MM.1S (cell line): Measurements from ENCODE around the gene CPA3.

Experiments
- DNase-seq: peaks from one replicate; pipeline ENCODE4 v3.0.0-alpha.2; 2015
- H2AFZ ChIP-seq: fragments of 300-600 bp; sonication (generic); 2 replicates; pipeline ENCODE4 v1.6.0; 2016; ENCODE audit warnings: antibody characterized with exemption, low read length
- H3F3A ChIP-seq: fragments of 300-600 bp; sonication (generic); 2 replicates; pipeline ENCODE4 v1.6.1; 2016; ENCODE audit warnings: mild to moderate bottlenecking, antibody characterized with exemption, low read length, moderate library complexity, mixed read lengths; ENCODE audit not compliant: insufficient read depth
- H3K27ac ChIP-seq: fragments of 300-600 bp; sonication (generic); 2 replicates; pipeline ENCODE4 v1.5.1; 2016; ENCODE audit warnings: mild to moderate bottlenecking, low read length
- H3K27me3 ChIP-seq: fragments of 300-600 bp; sonication (generic); replicated peaks from 2 replicates; pipeline ENCODE4 v1.6.0; 2016; ENCODE audit warnings: low read length; ENCODE audit not compliant: insufficient read depth
- H3K36me3 ChIP-seq: fragments of 300-600 bp; sonication (generic); replicated peaks from 2 replicates; pipeline ENCODE4 v1.6.1; 2016; ENCODE audit warnings: mild to moderate bottlenecking, low read length, mixed read lengths; ENCODE audit not compliant: insufficient read depth
- H3K4me1 ChIP-seq: fragments of 300-600 bp; sonication (generic); 2 replicates; pipeline ENCODE4 v1.6.1; 2016; ENCODE audit warnings: low read length, mixed read lengths
- H3K4me2 ChIP-seq: fragments of 300-600 bp; sonication (generic); 2 replicates; pipeline ENCODE4 v1.6.0; 2016; ENCODE audit warnings: low read depth, low read length
- H3K4me3 ChIP-seq: fragments of 300-600 bp; sonication (generic); 2 replicates; pipeline ENCODE4 v1.5.1; 2016; ENCODE audit warnings: low read length, mixed read lengths
- H3K79me2 ChIP-seq: fragments of 300-600 bp; sonication (generic); 2 replicates; pipeline ENCODE4 v1.6.1; 2016; ENCODE audit warnings: mixed run types, low read length, mixed read lengths
- H3K9ac ChIP-seq: fragments of 300-600 bp; sonication (generic); 2 replicates; pipeline ENCODE4 v1.6.1; 2016; ENCODE audit warnings: low read length, mixed read lengths
- H3K9me2 ChIP-seq: fragments of 300-600 bp; sonication (generic); replicated peaks from 2 replicates; pipeline ENCODE4 v1.6.1; 2016; ENCODE audit warnings: mild to moderate bottlenecking, low read length, mixed read lengths; ENCODE audit not compliant: insufficient read depth
- H3K9me3 ChIP-seq: fragments of 300-600 bp; sonication (generic); replicated peaks from 2 replicates; pipeline ENCODE4 v1.6.1; 2016; ENCODE audit warnings: mild to moderate bottlenecking, low read length, mixed read lengths; ENCODE audit not compliant: insufficient read depth
- H4K20me1 ChIP-seq: fragments of 300-600 bp; sonication (generic); 2 replicates; pipeline ENCODE4 v1.6.1; 2016; ENCODE audit warnings: mild to moderate bottlenecking, low read length, moderate library complexity, mixed read lengths; ENCODE audit not compliant: insufficient read depth
- CTCF ChIP-seq: fragments of 300-600 bp; sonication (generic); IDR thresholded peaks from 2 replicates; pipeline ENCODE4 v1.5.1; 2016; ENCODE audit warnings: antibody characterized with exemption, low read length, mixed read lengths
- EZH2 ChIP-seq: fragments of 300-600 bp; sonication (generic); optimal IDR thresholded peaks from 2 replicates; pipeline ENCODE3; 2017; ENCODE audit warnings: low read depth, mild to moderate bottlenecking, antibody characterized with exemption, low read length, mixed read lengths
- EZH2phosphoT487 ChIP-seq: fragments of 300-600 bp; sonication (generic); IDR thresholded peaks from 2 replicates; pipeline ENCODE4 v1.6.1; 2018; ENCODE audit warnings: antibody characterized with exemption, low read length

Gene CPA3

GRCh38 chr3:148938306-148938705, 73.2 kb downstream of the CPA3 start:
- no peaks in the 10 kb centered on the region for H3K27me3 ChIP-seq
- H3F3A ChIP-seq = no peaks in the 10 kb centered on the region
- no peak overlapping the region for H3K9ac ChIP-seq
- H3K4me3 ChIP-seq = no peak overlapping the region
- H3K9me2 ChIP-seq = no peaks in the 10 kb centered on the region
- H3K4me2 ChIP-seq = no peak overlapping the region
- no peak overlapping the region for H2AFZ ChIP-seq
- TF ChIP-seq CTCF (no peak), EZH2phosphoT487 (no peak), EZH2 (no peak)
- no peaks in the 10 kb centered on the region for H3K79me2 ChIP-seq
- no peaks in the 10 kb centered on the region for H3K36me3 ChIP-seq
- no peaks in the 10 kb centered on the region for H3K4me1 ChIP-seq
- DNase-seq = no peak
- H4K20me1 ChIP-seq = no peaks in the 10 kb centered on the region
- no peak overlapping the region for H3K27ac ChIP-seq
- no peaks in the 10 kb centered on the region for H3K9me3 ChIP-seq

GRCh38 chr3:148938936-148939335, 73.8 kb downstream of the CPA3 start:
- Histone ChIP-seq H3F3A (no peaks in the 10 kb centered on the region), H3K27me3 (no peaks in the 10 kb centered on the region), H3K27ac (no peak overlapping the region), H3K36me3 (no peaks in the 10 kb centered on the region), H3K4me1 (no peaks in the 10 kb centered on the region), H3K79me2 (no peaks in the 10 kb centered on the region), H3K4me3 (no peak overlapping the region), H3K4me2 (no peak overlapping the region), H3K9me2 (no peaks in the 10 kb centered on the region), H3K9me3 (no peaks in the 10 kb centered on the region), H2AFZ (no peak overlapping the region), H4K20me1 (no peaks in the 10 kb centered on the region), H3K9ac (no peak overlapping the region)
- no peak for TF ChIP-seq EZH2
- TF ChIP-seq EZH2phosphoT487 = no peak
- no peak for TF ChIP-seq CTCF
- DNase-seq = no peak

- H3K9me2 ChIP-seq = no peaks in the 10 kb centered on the region
- no peak for DNase-seq
- H2AFZ ChIP-seq = no peak overlapping the region
Measured at GRCh38 chr3:148940983-148941382, 75.9 kb downstream of the CPA3 start.

More at GRCh38 chr3:148940983-148941382, 75.9 kb downstream of the CPA3 start:
- Histone ChIP-seq H3K27me3 (no peaks in the 10 kb centered on the region), H3F3A (no peaks in the 10 kb centered on the region), H4K20me1 (no peaks in the 10 kb centered on the region), H3K9me3 (no peaks in the 10 kb centered on the region), H3K9ac (no peak overlapping the region), H3K4me2 (no peak overlapping the region), H3K36me3 (no peaks in the 10 kb centered on the region), H3K79me2 (no peaks in the 10 kb centered on the region), H3K4me1 (no peaks in the 10 kb centered on the region), H3K4me3 (no peak overlapping the region), H3K27ac (no peak overlapping the region)
- no peak for TF ChIP-seq EZH2phosphoT487
- TF ChIP-seq EZH2 = no peak
- TF ChIP-seq CTCF = no peak
